Raji (cell line): Measurements from ENCODE around the gene KLHL9.
A peak's percentile ranks its signal among the peaks of the same experiment; 100 is the strongest.

Source experiments
- POLR2A ChIP-seq: IDR thresholded peaks from 2 replicates; pipeline ENCODE4 v1.6.1; 2011; ENCODE audit warnings: low read depth, low read length, control low read depth; ENCODE audit not compliant: insufficient read depth

Gene KLHL9

GRCh38 chr9:21334701-21335632 is at the start of gene KLHL9:
Gene KLHL9, minus strand, starts transcription at chr9:21335404. Its CDS starts 545 bp downstream, at chr9:21334859.
- peak; percentile 50 for TF ChIP-seq POLR2A

- no peak for TF ChIP-seq POLR2A
Observed at GRCh38 chr9:21383627-21384026, 48.4 kb upstream of the KLHL9 start.

GRCh38 chr9:21381448-21382339 is 46.5 kb upstream of the KLHL9 start:
- TF ChIP-seq POLR2A = no peak

- no peak for TF ChIP-seq POLR2A
Observed at GRCh38 chr9:21367957-21368356, 32.8 kb upstream of the KLHL9 start, which contains the start of gene IFNA13. Gene IFNA13, minus strand, starts transcription at chr9:21368057. Its CDS starts 47 bp downstream, at chr9:21368010.

- TF ChIP-seq POLR2A = no peak
Observed at GRCh38 chr9:21362287-21362686, 27.1 kb upstream of the KLHL9 start.

GRCh38 chr9:21357479-21358460 is 22.6 kb upstream of the KLHL9 start:
- TF ChIP-seq POLR2A = no peak

GRCh38 chr9:21350787-21351186 is 15.6 kb upstream of the KLHL9 start, which contains the start of gene IFNA6:
Gene IFNA6, minus strand, starts transcription at chr9:21350887. Its CDS starts 0 bp downstream, at chr9:21350887.
- no peak for TF ChIP-seq POLR2A

- TF ChIP-seq POLR2A = no peak
Observed at GRCh38 chr9:21348430-21348970, 13.3 kb upstream of the KLHL9 start.

GRCh38 chr9:21340735-21341134 is 5.5 kb upstream of the KLHL9 start:
- no peak for TF ChIP-seq POLR2A

- TF ChIP-seq POLR2A = no peak
Observed at GRCh38 chr9:21336457-21336856, 1.3 kb upstream of the KLHL9 start.

GRCh38 chr9:21333226-21333625 is 2.0 kb downstream of the KLHL9 start:
- no peak for TF ChIP-seq POLR2A

- no peak for TF ChIP-seq POLR2A
Observed at GRCh38 chr9:21331676-21332402, 3.4 kb downstream of the KLHL9 start.

GRCh38 chr9:21326526-21327139 is 8.6 kb downstream of the KLHL9 start:
- TF ChIP-seq POLR2A = no peak

GRCh38 chr9:21324047-21324446 is 11.2 kb downstream of the KLHL9 start:
- no peak for TF ChIP-seq POLR2A
